Measurements from ENCODE around the gene KCNIP3.
"Not testable (repeated sequence)": the region's sequence is repeated elsewhere in the genome, so short reads cannot be mapped to it uniquely, and the experiment has no call there.

Gene KCNIP3

DNA sequence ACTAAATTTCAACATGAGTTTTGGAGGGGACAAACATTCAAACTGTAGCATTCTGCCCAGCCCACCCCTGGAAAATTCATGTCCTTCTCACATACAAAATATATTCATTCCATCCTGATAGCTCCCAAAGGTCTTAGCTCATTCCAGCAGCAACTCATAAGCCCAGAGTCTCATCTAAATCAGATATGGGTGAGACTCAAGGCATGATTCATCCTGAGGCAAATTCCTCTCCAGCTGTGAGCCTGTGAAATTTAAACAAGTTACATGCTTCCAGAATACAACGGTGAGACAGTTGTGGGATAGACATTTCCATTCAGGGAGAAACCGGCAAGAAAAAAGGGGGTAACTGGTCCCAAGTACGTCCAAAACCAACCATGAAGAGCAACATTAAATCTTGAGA is 61.9 kb downstream of the KCNIP3 start:
- no peak overlapping the region for H3K4me3 Mint-ChIP-seq
- H3K9me3 Mint-ChIP-seq, result no peaks in the 10 kb centered on the region
- H3K4me1 Mint-ChIP-seq, result no peaks in the 10 kb centered on the region
- no peak overlapping the region for H3K27ac Mint-ChIP-seq
- peaks cover 1% of the 10 kb centered on the region for H3K27me3 Mint-ChIP-seq
- H3K36me3 Mint-ChIP-seq, result no peaks in the 10 kb centered on the region

DNA sequence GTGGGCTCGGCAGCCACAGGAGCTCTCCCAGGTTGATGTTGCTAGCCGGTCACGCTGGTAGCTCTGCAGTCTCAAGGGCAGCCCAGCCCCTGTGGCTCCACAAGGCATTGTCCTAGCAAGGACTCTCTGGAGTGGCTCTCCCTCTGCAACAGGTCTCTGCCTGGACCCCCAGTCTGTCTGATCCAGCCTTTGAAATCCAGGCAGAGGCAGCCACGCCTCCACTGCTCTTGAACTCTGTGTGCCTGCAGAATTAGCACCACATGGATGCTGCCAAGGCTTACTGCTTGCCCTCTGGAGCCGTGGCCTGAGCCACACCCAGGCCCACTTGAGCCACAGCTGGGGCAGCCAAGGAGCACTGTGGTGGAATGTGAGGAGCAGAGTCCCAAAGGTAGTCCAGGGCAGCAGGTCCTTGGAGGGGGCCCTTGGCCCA is 62.4 kb downstream of the KCNIP3 start:
- Mint-ChIP-seq H3K27ac (no peak overlapping the region), H3K4me3 (no peak overlapping the region)

DNA sequence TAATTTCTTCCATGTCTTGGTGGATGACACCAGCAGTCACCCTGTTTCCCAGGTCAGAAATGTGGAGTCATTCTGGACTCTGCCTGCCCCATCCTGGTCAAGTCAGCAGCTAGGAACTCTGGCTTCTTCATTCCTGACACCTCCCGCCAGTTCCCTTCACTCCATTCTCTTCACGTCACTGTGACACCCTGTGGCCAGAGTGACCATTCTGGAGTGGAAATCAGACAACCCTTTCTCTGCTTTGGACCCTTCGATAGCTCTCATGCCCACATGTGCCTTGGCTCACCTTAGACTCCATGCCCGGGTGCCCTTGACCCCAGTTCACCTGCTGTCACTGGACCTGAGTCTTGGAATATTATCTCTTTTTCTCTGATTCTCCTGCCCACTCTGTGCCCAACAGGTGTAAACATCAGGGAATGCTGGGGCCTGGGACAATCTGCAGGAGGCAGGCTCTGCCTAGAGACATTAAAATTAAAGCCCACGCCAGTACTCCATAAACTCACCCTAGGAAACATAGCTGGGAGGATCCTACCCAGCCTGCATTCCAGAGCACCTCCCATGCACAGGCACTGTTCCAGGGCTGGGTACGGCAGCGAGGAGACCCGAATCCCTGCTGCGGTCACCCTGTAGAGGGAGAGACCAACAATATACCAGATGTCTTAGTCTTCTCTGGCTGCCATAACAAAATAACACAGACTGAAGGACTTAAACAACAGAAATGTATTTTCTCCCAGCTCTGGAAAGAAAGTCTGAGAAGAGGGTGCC is 64.3 kb downstream of the KCNIP3 start:
- Mint-ChIP-seq H3K4me3 (no peak overlapping the region), H3K4me1 (no peaks in the 10 kb centered on the region), H3K27me3 (peaks cover 1% of the 10 kb centered on the region), H3K27ac (no peak overlapping the region), H3K36me3 (no peaks in the 10 kb centered on the region), H3K9me3 (no peaks in the 10 kb centered on the region)

More for the DNA sequence above, 62.4 kb downstream of the KCNIP3 start:
- H3K9me3 Mint-ChIP-seq, result no peaks in the 10 kb centered on the region
- no peaks in the 10 kb centered on the region for H3K36me3 Mint-ChIP-seq
- H3K27me3 Mint-ChIP-seq, result peaks cover 1% of the 10 kb centered on the region
- H3K4me1 Mint-ChIP-seq, result no peaks in the 10 kb centered on the region

DNA sequence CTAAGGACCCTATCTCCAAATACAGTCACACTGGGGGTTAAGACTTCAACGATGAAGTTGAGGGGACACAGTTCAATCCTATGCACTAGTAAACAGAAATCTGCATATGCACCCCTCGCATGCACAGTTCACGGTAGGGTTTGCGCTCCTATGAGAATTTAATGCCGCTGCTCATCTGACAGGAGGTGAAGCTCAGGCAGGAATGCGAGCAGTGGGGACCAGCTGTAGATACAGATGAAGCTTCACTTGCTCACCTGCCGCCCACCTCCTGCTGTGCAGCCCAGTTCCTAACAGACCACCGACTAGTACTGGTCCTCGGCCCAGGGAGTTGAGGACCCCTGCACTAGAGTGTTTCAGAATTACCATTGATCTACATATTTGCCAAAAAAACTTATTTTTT is 65.3 kb downstream of the KCNIP3 start:
- H3K27ac Mint-ChIP-seq, result no peak overlapping the region
- peaks cover 1% of the 10 kb centered on the region for H3K27me3 Mint-ChIP-seq
- H3K4me1 Mint-ChIP-seq, result no peaks in the 10 kb centered on the region
- H3K4me3 Mint-ChIP-seq, result no peak overlapping the region
- no peaks in the 10 kb centered on the region for H3K9me3 Mint-ChIP-seq
- H3K36me3 Mint-ChIP-seq, result no peaks in the 10 kb centered on the region

DNA sequence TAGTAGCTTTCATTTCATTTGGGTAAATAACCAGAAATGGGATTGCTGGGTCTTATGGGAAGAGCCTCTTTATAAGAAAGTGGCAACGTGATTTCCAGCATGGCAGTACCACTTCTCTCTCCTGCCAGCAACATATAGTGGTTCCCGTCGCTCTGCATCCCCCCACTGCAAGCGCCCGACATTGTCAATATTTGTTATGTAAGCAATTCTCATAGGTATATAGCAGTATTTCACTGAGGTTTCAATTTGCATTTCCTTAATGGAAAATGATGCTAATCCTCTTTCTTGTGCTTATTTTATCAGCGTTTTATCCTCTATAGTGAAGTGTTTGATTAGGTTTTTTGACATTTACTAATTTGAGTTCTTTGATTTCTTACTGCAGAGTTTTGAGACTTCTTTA is 69.4 kb downstream of the KCNIP3 start:
- no peak overlapping the region for H3K27ac Mint-ChIP-seq
- peaks cover 1% of the 10 kb centered on the region for H3K36me3 Mint-ChIP-seq
- H3K4me1 Mint-ChIP-seq, result no peaks in the 10 kb centered on the region
- H3K27me3 Mint-ChIP-seq, result no peaks in the 10 kb centered on the region
- H3K4me3 Mint-ChIP-seq, result no peak overlapping the region
- no peaks in the 10 kb centered on the region for H3K9me3 Mint-ChIP-seq

DNA sequence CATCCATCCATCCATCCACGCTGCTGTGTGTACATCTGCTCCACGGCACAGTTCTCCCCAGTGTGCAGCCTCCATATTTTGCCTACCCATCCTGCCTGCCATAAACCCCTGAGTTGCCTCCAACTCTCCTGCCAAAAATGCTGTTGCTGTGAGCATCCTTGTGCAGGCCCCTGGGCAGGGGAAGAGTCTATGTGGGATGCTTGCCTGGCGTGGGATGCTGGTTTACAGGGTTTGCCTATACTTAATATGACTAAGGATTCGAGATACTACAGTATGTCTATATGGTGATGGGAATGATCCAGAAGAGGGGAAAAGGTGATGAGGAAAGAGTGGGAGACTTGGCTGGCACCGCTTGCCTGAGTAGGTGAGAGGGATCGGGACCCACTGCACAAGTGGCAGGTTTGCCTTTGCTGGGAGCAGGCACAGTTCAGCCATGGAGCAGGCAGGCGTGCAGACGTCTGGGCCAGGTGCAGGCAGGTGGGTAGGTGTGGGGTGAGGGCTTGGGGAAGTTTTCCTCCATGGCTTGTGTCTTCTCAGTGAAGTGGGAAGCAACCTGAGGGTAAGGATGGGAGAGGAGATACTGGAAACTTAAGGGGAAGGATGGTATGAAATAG is 75.2 kb downstream of the KCNIP3 start:
- H3K9me3 Mint-ChIP-seq, result peaks cover 7% of the 10 kb centered on the region
- peaks cover 10% of the 10 kb centered on the region for H3K27me3 Mint-ChIP-seq
- no peak overlapping the region for H3K4me3 Mint-ChIP-seq
- H3K27ac Mint-ChIP-seq, result no peak overlapping the region
- H3K4me1 Mint-ChIP-seq, result peaks cover 4% of the 10 kb centered on the region
- peaks cover 1% of the 10 kb centered on the region for H3K36me3 Mint-ChIP-seq

DNA sequence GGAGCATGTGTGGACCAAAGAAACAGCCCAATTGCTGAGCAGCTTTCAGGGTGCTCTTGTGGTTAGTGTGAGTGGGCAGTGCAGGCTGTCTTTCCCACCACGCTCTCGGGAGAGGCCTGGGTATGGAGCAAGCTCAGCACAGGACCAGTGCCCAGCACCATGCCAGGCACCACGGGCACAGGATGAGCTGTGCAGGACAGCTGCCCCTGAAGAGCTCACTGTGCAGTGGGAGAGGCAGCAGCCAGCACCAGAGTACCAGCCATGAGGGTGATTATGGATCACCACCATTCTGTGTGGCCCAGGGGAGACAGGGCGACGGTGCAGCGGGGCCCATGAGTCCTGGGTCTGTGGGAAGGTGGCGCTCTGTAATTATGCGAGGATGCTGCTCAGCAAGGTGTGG is 75.7 kb downstream of the KCNIP3 start:
- H3K9me3 Mint-ChIP-seq, result peaks cover 7% of the 10 kb centered on the region
- no peak overlapping the region for H3K27ac Mint-ChIP-seq
- peaks cover 4% of the 10 kb centered on the region for H3K4me1 Mint-ChIP-seq
- H3K4me3 Mint-ChIP-seq, result no peak overlapping the region
- peaks cover 10% of the 10 kb centered on the region for H3K27me3 Mint-ChIP-seq
- H3K36me3 Mint-ChIP-seq, result peaks cover 1% of the 10 kb centered on the region

DNA sequence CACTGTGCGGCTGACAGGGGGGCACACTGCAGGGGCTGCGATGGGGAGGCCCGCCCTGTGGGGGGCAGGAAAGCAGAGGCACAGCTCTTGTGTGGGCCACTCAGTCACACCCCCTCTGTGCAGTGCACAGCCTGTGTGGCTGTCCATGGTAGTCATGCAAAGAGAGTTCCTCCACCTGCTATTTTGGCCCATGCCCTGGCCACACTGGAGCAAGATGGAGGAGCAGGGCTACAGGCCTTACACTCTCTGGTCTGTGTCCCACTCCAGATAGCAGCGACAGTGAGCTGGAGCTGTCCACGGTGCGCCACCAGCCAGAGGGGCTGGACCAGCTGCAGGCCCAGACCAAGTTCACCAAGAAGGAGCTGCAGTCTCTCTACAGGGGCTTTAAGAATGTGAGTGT is 76.9 kb downstream of the KCNIP3 start:
- no peak overlapping the region for H3K27ac Mint-ChIP-seq
- peaks cover 7% of the 10 kb centered on the region for H3K9me3 Mint-ChIP-seq
- no peak overlapping the region for H3K4me3 Mint-ChIP-seq
- H3K4me1 Mint-ChIP-seq, result peaks cover 4% of the 10 kb centered on the region
- peaks cover 1% of the 10 kb centered on the region for H3K36me3 Mint-ChIP-seq
- peaks cover 10% of the 10 kb centered on the region for H3K27me3 Mint-ChIP-seq

DNA sequence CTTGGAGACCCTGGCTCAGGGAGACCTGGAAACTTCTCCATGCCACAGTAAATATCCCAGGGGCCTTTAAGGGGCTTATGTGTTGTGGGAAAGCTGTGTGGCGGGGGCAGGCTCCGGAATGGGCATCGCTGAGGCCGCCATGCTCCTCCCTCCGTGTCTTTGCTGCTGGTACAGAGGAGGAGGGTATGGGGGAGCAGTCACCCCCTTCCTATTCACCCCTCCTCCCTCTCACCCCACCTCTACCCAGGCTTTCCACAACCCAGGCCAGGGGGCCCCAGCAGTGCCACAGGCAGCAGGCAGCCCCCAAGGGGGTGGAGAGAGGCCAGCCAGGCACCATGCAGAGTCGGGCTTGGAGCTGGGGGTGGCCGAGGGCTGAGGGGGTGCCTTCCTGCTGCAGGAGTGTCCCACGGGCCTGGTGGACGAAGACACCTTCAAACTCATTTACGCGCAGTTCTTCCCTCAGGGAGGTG is 77.3 kb downstream of the KCNIP3 start:
- no peak overlapping the region for H3K27ac Mint-ChIP-seq
- peaks cover 4% of the 10 kb centered on the region for H3K4me1 Mint-ChIP-seq
- H3K27me3 Mint-ChIP-seq, result peaks cover 10% of the 10 kb centered on the region
- peaks cover 7% of the 10 kb centered on the region for H3K9me3 Mint-ChIP-seq
- peaks cover 1% of the 10 kb centered on the region for H3K36me3 Mint-ChIP-seq
- H3K4me3 Mint-ChIP-seq, result no peak overlapping the region

DNA sequence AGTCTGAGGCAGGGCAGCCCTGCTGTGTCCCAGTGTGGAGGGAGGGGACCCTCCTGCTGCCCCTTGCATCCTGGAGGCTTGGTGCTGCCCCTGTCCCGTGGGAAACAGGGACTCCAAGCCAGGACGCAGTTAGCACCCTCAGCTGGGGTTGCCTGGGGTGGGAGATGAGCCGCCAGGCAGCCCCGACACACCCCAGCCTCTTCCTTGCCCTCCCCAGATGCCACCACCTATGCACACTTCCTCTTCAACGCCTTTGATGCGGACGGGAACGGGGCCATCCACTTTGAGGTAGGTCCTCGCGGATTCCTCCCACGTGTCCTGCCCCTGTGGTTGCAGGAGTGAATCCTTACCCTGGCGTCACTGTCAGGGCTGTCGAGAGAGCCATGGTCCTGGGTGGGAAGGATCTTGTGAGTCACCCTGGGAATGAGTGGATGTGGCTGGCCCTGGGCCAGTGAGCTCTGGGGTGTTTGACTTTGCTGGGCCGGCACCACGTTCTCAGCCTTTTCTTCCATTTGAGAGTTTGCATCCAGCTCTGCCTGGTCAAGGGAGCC is 77.8 kb downstream of the KCNIP3 start:
- H3K4me3 Mint-ChIP-seq, result no peak overlapping the region
- peaks cover 7% of the 10 kb centered on the region for H3K9me3 Mint-ChIP-seq
- peaks cover 1% of the 10 kb centered on the region for H3K36me3 Mint-ChIP-seq
- no peak overlapping the region for H3K27ac Mint-ChIP-seq
- peaks cover 4% of the 10 kb centered on the region for H3K4me1 Mint-ChIP-seq
- H3K27me3 Mint-ChIP-seq, result peaks cover 10% of the 10 kb centered on the region

DNA sequence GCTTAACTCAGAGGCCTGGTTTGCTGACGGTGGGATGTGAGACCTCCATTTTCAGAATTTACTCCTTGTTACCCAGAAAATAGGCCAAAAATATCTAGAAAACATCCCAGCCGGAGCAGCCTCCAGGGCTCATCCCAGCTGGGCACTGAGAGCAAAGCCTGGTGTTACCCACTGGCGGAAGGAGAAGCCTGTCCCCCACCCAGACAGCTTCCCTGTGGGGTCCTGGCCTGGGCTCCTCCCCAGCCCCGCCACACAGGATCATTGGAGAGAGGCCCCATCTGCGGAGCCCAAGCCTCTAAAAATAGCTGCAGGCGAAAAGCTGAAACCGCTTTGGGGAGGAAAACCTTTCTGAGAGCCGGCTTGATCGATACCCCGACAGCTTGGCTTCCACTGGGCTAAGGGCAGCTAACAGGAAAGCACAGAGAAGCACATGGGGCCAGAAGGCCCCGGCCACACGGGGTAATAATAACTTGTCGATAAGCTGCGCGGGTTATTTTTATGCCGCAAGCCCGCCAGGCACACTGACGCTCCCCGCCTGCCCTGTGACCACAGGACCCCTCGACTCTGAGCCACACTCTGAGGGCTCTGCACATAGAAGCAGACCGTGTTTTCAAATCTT is 78.5 kb downstream of the KCNIP3 start:
- no peak overlapping the region for H3K27ac Mint-ChIP-seq
- H3K9me3 Mint-ChIP-seq, result peaks cover 7% of the 10 kb centered on the region
- peaks cover 4% of the 10 kb centered on the region for H3K4me1 Mint-ChIP-seq
- H3K4me3 Mint-ChIP-seq, result no peak overlapping the region
- H3K27me3 Mint-ChIP-seq, result peaks cover 10% of the 10 kb centered on the region
- H3K36me3 Mint-ChIP-seq, result peaks cover 1% of the 10 kb centered on the region

DNA sequence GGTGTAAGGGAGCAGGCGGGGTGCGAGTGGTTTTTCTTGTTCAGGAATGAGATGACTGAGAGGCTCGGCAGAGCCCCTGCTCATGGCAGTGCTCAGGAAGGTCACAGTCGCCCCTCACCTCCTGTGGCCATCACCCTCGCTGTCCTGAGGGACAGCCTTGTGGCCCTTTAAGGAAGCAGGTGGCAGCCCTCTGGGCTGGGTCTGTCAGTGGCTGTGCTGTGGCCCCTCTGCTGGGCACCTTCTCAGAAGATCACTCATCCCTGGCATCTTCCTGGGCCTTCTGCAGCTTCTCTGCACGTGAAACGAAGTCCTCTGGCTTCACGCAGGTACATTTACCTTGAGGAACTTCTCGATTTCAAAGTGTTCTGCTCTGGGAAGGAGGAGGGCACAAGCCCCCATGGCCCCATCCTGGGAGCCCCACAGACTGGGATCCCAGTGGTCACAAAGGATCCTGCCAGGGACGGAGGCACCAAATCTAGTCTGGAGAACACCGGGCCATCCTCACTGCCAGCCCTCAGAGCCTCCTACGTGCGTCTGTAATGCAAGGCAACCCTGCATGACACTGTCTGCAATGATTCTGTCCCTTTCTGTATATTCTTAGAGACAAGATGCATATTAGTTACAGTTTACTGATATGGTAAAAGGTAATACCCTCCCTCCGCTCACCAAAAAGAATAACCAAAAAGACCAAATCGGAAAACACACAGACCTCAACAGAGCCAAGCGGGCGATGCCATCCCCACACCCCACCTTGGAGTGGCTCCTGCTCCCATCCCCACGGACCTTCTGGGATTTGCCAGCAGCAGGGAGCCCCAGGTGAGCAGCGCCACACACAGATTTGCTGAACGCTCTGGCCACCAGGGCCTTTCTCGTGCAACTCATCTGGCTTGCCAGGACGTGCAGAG is 79.4 kb downstream of the KCNIP3 start:
- no peak overlapping the region for H3K27ac Mint-ChIP-seq

DNA sequence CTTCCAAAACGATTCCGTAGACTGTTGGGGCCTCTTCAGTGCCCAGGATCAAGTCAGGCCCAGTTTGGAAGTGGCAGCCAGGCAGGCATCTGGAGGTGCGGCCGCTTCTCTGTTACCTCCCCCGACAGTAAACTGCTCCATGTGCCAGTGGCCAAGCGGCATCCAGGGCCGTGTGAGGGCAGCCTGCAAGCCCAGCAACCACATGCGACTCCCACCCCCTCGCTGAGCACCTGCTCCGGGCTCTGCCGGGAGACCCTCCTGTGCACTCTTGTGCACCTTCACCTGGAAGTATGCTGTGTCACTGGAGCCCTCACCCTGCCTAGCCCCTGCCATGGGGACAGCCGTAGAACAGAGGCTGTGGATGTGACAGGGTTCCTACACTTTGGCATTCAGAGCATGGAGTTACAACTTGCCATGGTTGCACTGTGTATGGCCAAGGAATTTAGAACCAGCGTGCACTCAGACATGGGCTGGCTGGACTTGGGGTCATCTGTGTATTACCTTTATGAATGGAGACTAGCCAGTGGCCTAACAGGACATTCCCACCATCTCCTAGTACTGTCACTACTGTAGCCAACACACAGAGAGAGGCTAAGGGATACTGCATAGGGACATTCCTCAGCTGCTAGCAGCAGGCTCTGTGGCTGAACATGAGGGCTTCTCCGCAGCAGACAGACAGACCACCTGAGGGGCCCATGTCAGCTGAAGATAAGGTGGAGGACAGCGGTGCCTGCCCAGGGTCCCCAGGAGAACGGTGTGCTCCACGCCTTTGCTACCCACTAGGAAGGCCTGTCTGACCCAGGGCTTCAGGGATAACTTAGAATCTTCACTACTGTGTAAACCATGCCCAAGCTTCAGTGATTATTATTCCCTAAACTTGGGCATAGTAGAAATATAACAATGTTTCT is 80.3 kb downstream of the KCNIP3 start:
- peaks cover 1% of the 10 kb centered on the region for H3K9me3 Mint-ChIP-seq
- no peak overlapping the region for H3K27ac Mint-ChIP-seq
- H3K27me3 Mint-ChIP-seq, result peaks cover 5% of the 10 kb centered on the region
- H3K4me3 Mint-ChIP-seq, result no peak overlapping the region
- peaks cover 4% of the 10 kb centered on the region for H3K4me1 Mint-ChIP-seq
- no peaks in the 10 kb centered on the region for H3K36me3 Mint-ChIP-seq

More for the DNA sequence above, 79.4 kb downstream of the KCNIP3 start:
- no peaks in the 10 kb centered on the region for H3K36me3 Mint-ChIP-seq
- H3K9me3 Mint-ChIP-seq, result peaks cover 7% of the 10 kb centered on the region
- peaks cover 10% of the 10 kb centered on the region for H3K27me3 Mint-ChIP-seq
- H3K4me1 Mint-ChIP-seq, result peaks cover 4% of the 10 kb centered on the region
- no peak overlapping the region for H3K4me3 Mint-ChIP-seq

DNA sequence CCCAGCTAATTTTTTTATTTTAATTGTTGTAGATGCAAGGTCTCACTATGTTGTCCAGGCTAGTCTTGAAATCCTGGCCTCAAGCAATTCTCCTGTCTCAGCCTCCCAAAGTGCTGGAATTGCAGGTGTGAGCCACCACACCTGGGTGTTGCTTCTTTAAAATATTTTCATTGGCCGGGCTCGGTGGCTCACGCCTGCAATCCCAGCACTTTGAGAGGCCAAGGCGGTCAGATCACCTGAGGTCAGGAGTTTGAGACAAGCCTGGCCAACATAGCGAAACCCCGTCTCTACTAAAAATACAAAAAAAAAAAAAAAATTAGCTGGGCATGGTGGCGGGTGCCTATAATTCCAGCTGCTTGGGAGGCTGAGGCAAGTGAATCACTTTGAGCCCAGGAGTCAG is 81.1 kb downstream of the KCNIP3 start:
- not testable (repeated sequence) for H3K27me3 Mint-ChIP-seq, H3K4me3 Mint-ChIP-seq, H3K9me3 Mint-ChIP-seq, H3K4me1 Mint-ChIP-seq, H3K27ac Mint-ChIP-seq, H3K36me3 Mint-ChIP-seq
